ENCODE measurements around the gene ADH5. TPM values are rescaled to one million over a fixed set of nuclear protein-coding genes. Genes with fewer than 3 reads are reported as not detected.

Gene ADH5
- total and polyA plus RNA-seq, 10 of the 15 experiments (the other 5 are each of a cell fraction or from before 2014, with no cell fraction given), result 48.5 to 159 (median 95.3) TPM

DNA sequence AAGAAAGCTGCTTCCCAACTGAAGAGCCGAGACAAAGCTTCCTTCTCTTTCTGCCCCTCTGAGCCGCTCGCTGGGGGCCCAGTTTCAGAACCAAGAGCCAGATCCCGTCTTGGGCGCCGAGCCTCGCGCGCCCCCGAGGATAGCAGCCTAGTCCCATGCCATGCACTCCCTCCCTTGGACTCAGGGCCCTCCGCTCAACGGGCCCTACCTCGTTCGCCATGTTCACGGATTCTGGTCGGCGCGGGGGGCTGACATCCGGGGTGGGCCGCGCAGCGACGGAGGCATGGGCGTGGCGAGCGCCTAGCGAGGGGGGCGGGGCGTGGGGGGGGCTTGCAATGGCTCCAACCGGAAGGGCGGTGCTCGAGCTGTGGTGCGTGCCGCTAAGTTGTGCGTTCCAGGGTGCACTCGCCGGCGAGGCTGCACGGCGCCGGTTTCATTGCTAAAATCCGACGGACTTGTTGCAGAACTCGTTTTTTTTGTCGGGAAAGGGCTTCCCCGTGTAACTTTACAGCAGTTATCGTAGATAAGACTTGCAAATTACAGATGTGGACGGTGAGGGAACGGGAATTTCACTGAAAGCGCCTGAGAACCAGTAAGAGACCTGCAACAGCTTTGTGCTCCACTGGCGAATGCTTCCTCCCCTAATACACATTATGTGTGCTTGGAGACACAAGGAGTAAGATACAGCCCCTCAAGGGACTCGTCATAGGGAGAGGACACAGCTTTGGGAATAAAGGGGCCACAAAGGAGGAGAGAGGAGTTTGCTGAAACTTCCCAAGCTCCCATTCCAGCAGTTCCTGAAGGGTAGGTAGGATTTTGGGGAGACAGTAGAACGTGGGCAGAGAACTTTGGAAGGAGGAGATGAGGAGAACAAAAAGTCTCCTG lies at the start of gene ADH5 (continued):
- no peak for TF ChIP-seq MTA3 (IDR thresholded peaks at IDR 0.05; ENCODE audit: borderline replicate concordance, low read length)
- TF ChIP-seq SRF (IDR thresholded peaks at IDR 0.05; ENCODE audit: low read depth in 2 of 2, low read length in 2 of 2), result 0 out of 4 replicates have a peak, but pooled peaks of 1 of the 2 experiments have one; percentile 37
- no peak for TF ChIP-seq SIX5 (IDR thresholded peaks at IDR 0.05; ENCODE audit: low read depth, low read length, severe bottlenecking)
- peak; percentile 37; the same call in 1 of the 2 replicates for TF ChIP-seq EED (IDR thresholded peaks at IDR 0.05; ENCODE audit: low read depth)
- peak; percentile 17; the same call in 1 of the 2 replicates for TF ChIP-seq TBL1XR1 (IDR thresholded peaks at IDR 0.05; ENCODE audit: low read depth, low read length)
- TF ChIP-seq STAT1 (conservative IDR thresholded peaks at IDR 0.05), result no peak
- TF ChIP-seq, protein P1, sequence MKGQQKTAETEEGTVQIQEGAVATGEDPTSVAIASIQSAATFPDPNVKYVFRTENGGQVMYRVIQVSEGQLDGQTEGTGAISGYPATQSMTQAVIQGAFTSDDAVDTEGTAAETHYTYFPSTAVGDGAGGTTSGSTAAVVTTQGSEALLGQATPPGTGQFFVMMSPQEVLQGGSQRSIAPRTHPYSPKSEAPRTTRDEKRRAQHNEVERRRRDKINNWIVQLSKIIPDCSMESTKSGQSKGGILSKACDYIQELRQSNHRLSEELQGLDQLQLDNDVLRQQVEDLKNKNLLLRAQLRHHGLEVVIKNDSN (IDR thresholded peaks at IDR 0.05; ENCODE audit: borderline replicate concordance, extremely low read length, insufficient read depth, low read depth, low read length), result no peak
- TF ChIP-seq, protein P2, sequence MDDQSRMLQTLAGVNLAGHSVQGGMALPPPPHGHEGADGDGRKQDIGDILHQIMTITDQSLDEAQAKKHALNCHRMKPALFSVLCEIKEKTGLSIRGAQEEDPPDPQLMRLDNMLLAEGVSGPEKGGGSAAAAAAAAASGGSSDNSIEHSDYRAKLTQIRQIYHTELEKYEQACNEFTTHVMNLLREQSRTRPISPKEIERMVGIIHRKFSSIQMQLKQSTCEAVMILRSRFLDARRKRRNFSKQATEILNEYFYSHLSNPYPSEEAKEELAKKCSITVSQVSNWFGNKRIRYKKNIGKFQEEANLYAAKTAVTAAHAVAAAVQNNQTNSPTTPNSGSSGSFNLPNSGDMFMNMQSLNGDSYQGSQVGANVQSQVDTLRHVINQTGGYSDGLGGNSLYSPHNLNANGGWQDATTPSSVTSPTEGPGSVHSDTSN (IDR thresholded peaks at IDR 0.05; ENCODE audit: insufficient replicate concordance, low read depth, low read length), result no peak
- TF ChIP-seq CEBPB (IDR thresholded peaks at IDR 0.05; ENCODE audit: borderline replicate concordance in 1 of 2, low read depth in 2 of 2, low read length in 2 of 2), result no peak
- no peak for TF ChIP-seq DPF2 (IDR thresholded peaks at IDR 0.05)
- no peak for TF ChIP-seq RAD51 (IDR thresholded peaks at IDR 0.05)
- TF ChIP-seq TAF1 (IDR thresholded peaks at IDR 0.05; ENCODE audit: borderline replicate concordance, low read depth, low read length), result peak; percentile 90; the same call in 1 of the 2 replicates
- TF ChIP-seq, protein P3, sequence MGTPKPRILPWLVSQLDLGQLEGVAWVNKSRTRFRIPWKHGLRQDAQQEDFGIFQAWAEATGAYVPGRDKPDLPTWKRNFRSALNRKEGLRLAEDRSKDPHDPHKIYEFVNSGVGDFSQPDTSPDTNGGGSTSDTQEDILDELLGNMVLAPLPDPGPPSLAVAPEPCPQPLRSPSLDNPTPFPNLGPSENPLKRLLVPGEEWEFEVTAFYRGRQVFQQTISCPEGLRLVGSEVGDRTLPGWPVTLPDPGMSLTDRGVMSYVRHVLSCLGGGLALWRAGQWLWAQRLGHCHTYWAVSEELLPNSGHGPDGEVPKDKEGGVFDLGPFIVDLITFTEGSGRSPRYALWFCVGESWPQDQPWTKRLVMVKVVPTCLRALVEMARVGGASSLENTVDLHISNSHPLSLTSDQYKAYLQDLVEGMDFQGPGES (IDR thresholded peaks at IDR 0.05), result no peak
- no peak for TF ChIP-seq JUNB (IDR thresholded peaks at IDR 0.05)
- no peak for TF ChIP-seq MEF2A (IDR thresholded peaks at IDR 0.05; ENCODE audit: insufficient read depth, low read depth, low read length)
- peak; percentile 72 for TF ChIP-seq GABPA (IDR thresholded peaks at IDR 0.05; ENCODE audit: low read depth)
- TF ChIP-seq, protein P4, sequence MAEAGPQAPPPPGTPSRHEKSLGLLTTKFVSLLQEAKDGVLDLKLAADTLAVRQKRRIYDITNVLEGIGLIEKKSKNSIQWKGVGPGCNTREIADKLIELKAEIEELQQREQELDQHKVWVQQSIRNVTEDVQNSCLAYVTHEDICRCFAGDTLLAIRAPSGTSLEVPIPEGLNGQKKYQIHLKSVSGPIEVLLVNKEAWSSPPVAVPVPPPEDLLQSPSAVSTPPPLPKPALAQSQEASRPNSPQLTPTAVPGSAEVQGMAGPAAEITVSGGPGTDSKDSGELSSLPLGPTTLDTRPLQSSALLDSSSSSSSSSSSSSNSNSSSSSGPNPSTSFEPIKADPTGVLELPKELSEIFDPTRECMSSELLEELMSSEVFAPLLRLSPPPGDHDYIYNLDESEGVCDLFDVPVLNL (IDR thresholded peaks at IDR 0.05; ENCODE audit: low read depth, low read length), result no peak
- TF ChIP-seq HDGF (IDR thresholded peaks at IDR 0.05), result no peak
- TF ChIP-seq CBFB (IDR thresholded peaks at IDR 0.05; ENCODE audit: low read depth), result 0 out of 2 replicates have a peak, but pooled peaks have one; percentile 61
- TF ChIP-seq SPI1 (IDR thresholded peaks at IDR 0.05; ENCODE audit: borderline replicate concordance, insufficient read depth, low read depth, low read length), result no peak
- no peak; the same call in 2 of the 3 replicates for TF ChIP-seq POU2F2 (IDR thresholded peaks at IDR 0.05; ENCODE audit: borderline replicate concordance, low read depth, low read length)
- TF ChIP-seq EGR1 (IDR thresholded peaks at IDR 0.05; ENCODE audit: borderline replicate concordance in 1 of 2, low read depth in 2 of 2, low read length in 2 of 2), result 0 out of 3 replicates have a peak, but pooled peaks of 1 of the 2 experiments have one; percentile 21
- TF ChIP-seq ETV6 (conservative IDR thresholded peaks at IDR 0.05 in 1 of 2, IDR thresholded peaks at IDR 0.05 in 1 of 2; ENCODE audit: borderline replicate concordance in 1 of 2, low read depth in 1 of 2), result no peak; a peak in 1 of 4 replicates
- no peak for TF ChIP-seq RB1 (IDR thresholded peaks at IDR 0.05; ENCODE audit: borderline replicate concordance)
- TF ChIP-seq CREM (IDR thresholded peaks at IDR 0.05; ENCODE audit: low read depth), result no peak
- TF ChIP-seq BMI1 (IDR thresholded peaks at IDR 0.05; ENCODE audit: borderline replicate concordance), result no peak

Data from GM12878 (cell line).